ENCODE results near the gene PPARA. TPM values are rescaled to one million over a fixed set of nuclear protein-coding genes. Genes with fewer than 3 reads are reported as not detected.

PPARA gene
- total and polyA plus RNA-seq, 9 of the 15 experiments (the other 6 are each of a cell fraction or from before 2014, with no cell fraction given): 0.64 to 5.3 (median 3.5) TPM

- peaks cover 78% of the 10 kb centered on the region for H3K36me3 ChIP-seq (ENCODE audit: control insufficient read depth, insufficient read depth, low read length)
- ChIA-PET POLR2A (interaction anchor here (0.6 to 4.3 kb wide), 3 partner anchors 12 to 30 kb away, joined by 3 to 28 read pairs (median 3); partner anchors contain the start of gene TTC38), CTCF (ENCODE audit: low intra/inter-chr PET ratio) (no interaction called here)
- DNase-seq (ENCODE audit: extremely low read depth in 1 of 4, low spot score in 3 of 4) (no peak), FAIRE-seq (no peak), ATAC-seq (no peak)
- no peak overlapping the region for H3K27ac ChIP-seq (ENCODE audit: extremely low read depth, low read depth, low read length)
- no peaks in the 10 kb centered on the region for H3K27me3 ChIP-seq (ENCODE audit: control insufficient read depth in 2 of 2, insufficient read depth in 2 of 2, low read length in 2 of 2)
- intact Hi-C loops (cut with micrococcal nuclease): no loop called here
- WGBS (ENCODE audit: insufficient coverage, low coverage, missing lambda C conversion rate): 84% methylated on average over 13 of the region's 19 CpGs
- H3K9me1 ChIP-seq (ENCODE audit: control insufficient read depth, insufficient read depth, low read length): no peaks in the 10 kb centered on the region
- no peaks in the 10 kb centered on the region for H4K20me1 ChIP-seq (replicated peaks; ENCODE audit: control insufficient read depth, insufficient read depth, low read length)
- in situ Hi-C loops (cut with MboI): no loop called here
- no peak overlapping the region for H3K4me3 ChIP-seq
- no peak for TF ChIP-seq JUNB (CRISPR knock-in tag; conservative IDR thresholded peaks at IDR 0.05)
- no peaks in the 10 kb centered on the region; a peak in 1 of 5 replicates for H3K4me1 ChIP-seq (replicated peaks in 1 of 2; ENCODE audit: control insufficient read depth in 2 of 2, insufficient read depth in 2 of 2, low read length in 2 of 2)
- no peak overlapping the region for H3K9ac ChIP-seq (ENCODE audit: insufficient read depth in 1 of 2, low read depth in 2 of 2, low read length in 2 of 2)
- H3K79me2 ChIP-seq (ENCODE audit: control insufficient read depth, insufficient read depth, low read length): no peaks in the 10 kb centered on the region
- no TSS peak for BruUV-seq (replicated peaks)
- no peaks in the 10 kb centered on the region for H3K9me3 ChIP-seq (replicated peaks; ENCODE audit: control insufficient read depth, insufficient read depth, low read depth, low read length)
- no peak overlapping the region for H2AFZ ChIP-seq (ENCODE audit: low read depth, low read length)
- no peak overlapping the region for H3K4me2 ChIP-seq (ENCODE audit: insufficient read depth, low read length)
These were observed 130.8 kb downstream of the PPARA start for GRCh38 chr22:46280999-46281623.

DNA sequence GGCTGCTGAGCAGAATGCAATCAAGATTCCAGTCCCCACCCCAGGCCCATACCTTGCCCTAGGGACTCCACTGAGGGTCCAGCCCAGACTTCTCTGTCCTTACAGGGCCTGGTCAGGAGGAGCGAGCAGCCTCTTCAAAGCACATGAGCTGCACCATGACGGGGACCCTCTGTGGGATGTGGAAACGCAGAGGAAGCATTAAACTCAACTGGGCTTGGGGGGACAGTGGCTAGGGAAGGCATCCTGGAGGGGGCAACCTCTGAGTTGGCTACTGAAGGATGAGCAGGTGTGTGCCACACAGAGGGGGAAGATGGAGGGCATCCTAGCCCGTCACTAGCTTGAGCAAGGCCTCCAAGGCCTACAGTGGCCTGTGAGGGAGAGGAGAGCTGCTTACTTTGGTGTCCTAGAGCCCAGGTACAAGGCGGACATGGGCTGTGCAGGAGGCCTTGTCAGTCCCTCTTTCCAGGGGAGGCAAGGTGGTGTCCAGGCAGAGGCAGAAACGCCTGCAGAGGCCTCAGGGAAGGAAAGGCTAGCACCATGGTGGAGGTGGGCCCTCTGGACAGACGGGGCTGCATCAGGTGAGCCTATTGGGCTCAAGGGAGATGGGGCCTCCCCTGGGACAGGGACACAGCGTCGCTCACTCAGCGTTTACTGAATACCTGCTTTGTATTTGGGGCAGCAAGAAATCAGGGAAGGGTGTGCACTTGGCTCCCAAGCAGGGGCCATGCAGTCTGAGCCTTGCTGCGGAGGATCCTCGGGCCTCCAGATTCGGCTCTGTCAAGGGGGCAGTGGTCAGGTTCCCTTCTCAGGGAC, 131.7 kb downstream of the PPARA start:
- Histone ChIP-seq H2AFZ (ENCODE audit: low read depth, low read length) (no peak overlapping the region), H4K20me1 (replicated peaks; ENCODE audit: control insufficient read depth, insufficient read depth, low read length) (no peaks in the 10 kb centered on the region), H3K9ac (ENCODE audit: insufficient read depth in 1 of 2, low read depth in 2 of 2, low read length in 2 of 2) (no peak overlapping the region), H3K79me2 (ENCODE audit: control insufficient read depth, insufficient read depth, low read length) (no peaks in the 10 kb centered on the region), H3K27me3 (ENCODE audit: control insufficient read depth in 2 of 2, insufficient read depth in 2 of 2, low read length in 2 of 2) (no peaks in the 10 kb centered on the region), H3K9me1 (ENCODE audit: control insufficient read depth, insufficient read depth, low read length) (no peaks in the 10 kb centered on the region), H3K4me2 (ENCODE audit: insufficient read depth, low read length) (no peak overlapping the region), H3K4me3 (no peak overlapping the region), H3K9me3 (replicated peaks; ENCODE audit: control insufficient read depth, insufficient read depth, low read depth, low read length) (no peaks in the 10 kb centered on the region), H3K4me1 (replicated peaks in 1 of 2; ENCODE audit: control insufficient read depth in 2 of 2, insufficient read depth in 2 of 2, low read length in 2 of 2) (peaks cover 0 to 4% of the 10 kb centered on the region in 2 experiments; a peak in 1 of 5 replicates), H3K36me3 (ENCODE audit: control insufficient read depth, insufficient read depth, low read length) (peaks cover 75% of the 10 kb centered on the region), H3K27ac (ENCODE audit: extremely low read depth, low read depth, low read length) (no peak overlapping the region)
- POLR2A ChIA-PET: interaction anchor here (0.6 to 4.3 kb wide), 3 partner anchors 12 to 15 kb away, joined by 3 to 28 read pairs (median 3); partner anchors contain the start of gene TTC38
- 87% methylated on average over 6 of the region's 13 CpGs for WGBS (ENCODE audit: insufficient coverage, low coverage, missing lambda C conversion rate)
- intact Hi-C loops (cut with micrococcal nuclease) (no loop called here), in situ Hi-C loops (cut with MboI) (no loop called here)
- ATAC-seq: no peak
- no TSS peak for BruUV-seq (replicated peaks)
- CTCF ChIA-PET (ENCODE audit: low intra/inter-chr PET ratio): no interaction called here
- DNase-seq (ENCODE audit: extremely low read depth in 1 of 4, low spot score in 3 of 4): no peak
- no peak for FAIRE-seq
- TF ChIP-seq, protein P1, sequence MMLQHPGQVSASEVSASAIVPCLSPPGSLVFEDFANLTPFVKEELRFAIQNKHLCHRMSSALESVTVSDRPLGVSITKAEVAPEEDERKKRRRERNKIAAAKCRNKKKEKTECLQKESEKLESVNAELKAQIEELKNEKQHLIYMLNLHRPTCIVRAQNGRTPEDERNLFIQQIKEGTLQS (IDR thresholded peaks at IDR 0.05): no peak
- TF ChIP-seq, protein P1 (CRISPR knock-in tag; conservative IDR thresholded peaks at IDR 0.05): no peak
- TF ChIP-seq MED1 (CRISPR knock-in tag; IDR thresholded peaks at IDR 0.05; ENCODE audit: borderline replicate concordance) (no peak), E2F1 (CRISPR knock-in tag; IDR thresholded peaks at IDR 0.05) (no peak), TCF3 (CRISPR knock-in tag; IDR thresholded peaks at IDR 0.05) (no peak), CHD2 (IDR thresholded peaks at IDR 0.05; ENCODE audit: low read depth, low read length) (no peak), ZBED1 (IDR thresholded peaks at IDR 0.05) (no peak), ETV6 (IDR thresholded peaks at IDR 0.05; ENCODE audit: borderline replicate concordance in 1 of 2, low read depth in 2 of 2, low read length in 1 of 2) (no peak), ETV6 (CRISPR knock-in tag; IDR thresholded peaks at IDR 0.05; ENCODE audit: borderline replicate concordance) (no peak), TRIM28 (IDR thresholded peaks at IDR 0.05) (no peak)

Measured in K562 (cell line).